AG04449 (cell line): Measurements from ENCODE around the gene CELF1.
A peak's percentile ranks its signal among the peaks of the same experiment; 100 is the strongest.
"Not testable (repeated sequence)": the region's sequence is repeated elsewhere in the genome, so short reads cannot be mapped to it uniquely, and the experiment has no call there.

Experiments
- CTCF ChIA-PET: fragments of 350-600 bp; formaldehyde crosslinking; extraction: SDS; loops from one replicate; lab custom pipeline; 2021; ENCODE audit warnings: antibody characterized with exemption; lab: Yijun Ruan, JAX
- POLR2A ChIA-PET: fragments of 400-600, 350-600 bp; formaldehyde crosslinking; extraction: SDS; loops from one replicate; lab custom pipeline; 2020; ENCODE audit warnings: antibody characterized with exemption, inconsistent platforms; lab: Yijun Ruan, JAX
- DNase-seq: peaks from one replicate; pipeline ENCODE4 v3.0.0-alpha.2; 2010; ENCODE audit warnings: low read depth, low spot score
- H3K4me3 ChIP-seq: 2 replicates; pipeline ENCODE4 v1.5.1; 2011; ENCODE audit warnings: low read depth, mild to moderate bottlenecking, control low read depth, low read length
- TF ChIP-seq, protein P1 (sequence below): IDR thresholded peaks from one replicate; pipeline ENCODE4 v1.5.1; 2011; ENCODE audit warnings: mild to moderate bottlenecking, moderate library complexity, low read length, control low read depth, inconsistent platforms; ENCODE audit not compliant: insufficient read depth; ENCODE audit errors: missing control alignments

The CELF1 gene

DNA sequence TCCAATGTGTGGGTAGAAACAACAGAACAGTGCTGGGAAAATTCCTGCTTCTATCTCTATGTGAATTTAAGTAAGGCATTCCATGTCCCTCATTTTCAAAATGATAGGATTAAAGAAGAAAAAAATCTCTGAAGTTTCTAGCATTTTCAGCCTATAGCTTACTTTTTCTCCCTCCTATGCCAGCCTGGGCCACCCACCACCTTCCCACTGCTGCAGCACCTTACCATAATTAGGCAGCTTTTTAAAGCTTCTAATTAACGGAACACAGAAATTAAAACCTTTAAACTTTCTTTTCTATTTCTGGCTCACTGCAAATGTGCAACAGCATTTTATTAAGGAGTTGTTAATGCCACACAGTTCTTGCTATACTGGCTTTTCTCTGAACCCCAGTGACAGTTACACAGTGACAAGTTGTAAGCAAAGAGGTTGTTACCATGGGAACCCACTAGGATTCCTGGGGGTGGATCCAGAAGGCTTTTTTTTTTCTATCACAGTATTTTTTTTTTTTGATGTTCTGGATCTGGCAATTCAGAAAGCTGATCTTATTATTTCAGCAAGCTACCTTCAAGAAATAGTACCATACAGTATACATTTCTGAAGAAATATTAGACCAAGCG is 20.2 kb downstream of the CELF1 start:
- POLR2A ChIA-PET = interaction anchor here (1.4 kb wide), 1 partner anchor 8 kb away, joined by 8 read pairs; no protein-coding TSS in a partner anchor
- no peak overlapping the region for H3K4me3 ChIP-seq
- TF ChIP-seq, protein P1, sequence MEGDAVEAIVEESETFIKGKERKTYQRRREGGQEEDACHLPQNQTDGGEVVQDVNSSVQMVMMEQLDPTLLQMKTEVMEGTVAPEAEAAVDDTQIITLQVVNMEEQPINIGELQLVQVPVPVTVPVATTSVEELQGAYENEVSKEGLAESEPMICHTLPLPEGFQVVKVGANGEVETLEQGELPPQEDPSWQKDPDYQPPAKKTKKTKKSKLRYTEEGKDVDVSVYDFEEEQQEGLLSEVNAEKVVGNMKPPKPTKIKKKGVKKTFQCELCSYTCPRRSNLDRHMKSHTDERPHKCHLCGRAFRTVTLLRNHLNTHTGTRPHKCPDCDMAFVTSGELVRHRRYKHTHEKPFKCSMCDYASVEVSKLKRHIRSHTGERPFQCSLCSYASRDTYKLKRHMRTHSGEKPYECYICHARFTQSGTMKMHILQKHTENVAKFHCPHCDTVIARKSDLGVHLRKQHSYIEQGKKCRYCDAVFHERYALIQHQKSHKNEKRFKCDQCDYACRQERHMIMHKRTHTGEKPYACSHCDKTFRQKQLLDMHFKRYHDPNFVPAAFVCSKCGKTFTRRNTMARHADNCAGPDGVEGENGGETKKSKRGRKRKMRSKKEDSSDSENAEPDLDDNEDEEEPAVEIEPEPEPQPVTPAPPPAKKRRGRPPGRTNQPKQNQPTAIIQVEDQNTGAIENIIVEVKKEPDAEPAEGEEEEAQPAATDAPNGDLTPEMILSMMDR = no peak
- CTCF ChIA-PET = interaction anchor here (0.7 to 1.6 kb wide), 4 partner anchors 20 to 84 kb away, joined by 3 to 8 read pairs (median 3); partner anchors contain the start of gene CELF1
- DNase-seq = no peak

DNA sequence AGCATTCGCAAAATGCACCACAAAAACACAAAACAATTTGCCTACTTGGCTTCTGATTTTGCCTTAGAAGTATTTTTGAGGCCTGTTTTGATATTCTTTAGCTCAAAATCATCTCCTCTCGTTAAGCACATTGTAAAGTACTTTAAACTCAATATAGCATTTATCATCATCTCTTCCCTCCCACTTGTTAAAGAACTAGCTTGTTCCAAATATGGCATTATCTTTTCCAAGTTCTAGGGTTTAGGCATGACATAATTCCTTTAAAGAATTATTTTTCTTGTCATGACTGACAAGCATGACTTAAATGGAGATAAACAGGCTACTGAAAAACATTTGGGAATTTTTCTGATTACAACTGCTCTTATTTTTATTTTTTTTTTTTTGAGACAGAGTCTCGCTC is 21.3 kb downstream of the CELF1 start:
- no peak overlapping the region for H3K4me3 ChIP-seq
- DNase-seq = no peak
- CTCF ChIA-PET = interaction anchor here (0.8 to 1.6 kb wide), 5 partner anchors 13 to 85 kb away, joined by 3 to 8 read pairs (median 3); partner anchors contain the start of gene CELF1
- TF ChIP-seq, protein P1 = no peak
- POLR2A ChIA-PET = interaction anchor here (1.0 kb wide), 1 partner anchor 22 kb away, joined by 3 read pairs; no protein-coding TSS in a partner anchor

DNA sequence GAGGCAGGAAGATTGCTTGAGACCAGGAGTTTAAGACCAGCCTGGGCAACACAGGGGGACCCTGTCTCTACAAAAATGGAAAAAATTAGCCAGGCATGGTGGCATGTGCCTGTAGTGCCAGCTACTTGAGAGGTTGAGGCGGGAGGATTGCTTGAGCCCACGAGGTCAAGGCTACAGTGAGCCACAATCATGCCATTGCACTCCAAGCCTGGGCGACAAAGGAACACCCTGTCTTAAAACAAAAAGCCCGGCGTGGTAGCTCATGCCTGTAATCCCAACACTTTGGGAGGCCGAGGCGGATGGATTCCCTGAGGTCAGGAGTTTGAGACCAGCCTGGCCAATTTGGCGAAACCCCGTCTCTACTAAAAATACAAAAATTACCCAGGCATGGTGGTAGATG is 22.2 kb downstream of the CELF1 start:
- H3K4me3 ChIP-seq, DNase-seq: not testable (repeated sequence)
- ChIA-PET POLR2A (interaction anchor here (1.0 kb wide), 2 partner anchors 10 to 23 kb away, joined by 3 read pairs; no protein-coding TSS in a partner anchor), CTCF (interaction anchor here (1.2 to 1.5 kb wide), 2 partner anchors 12 to 22 kb away, joined by 3 to 4 read pairs; partner anchors contain the start of gene CELF1)

DNA sequence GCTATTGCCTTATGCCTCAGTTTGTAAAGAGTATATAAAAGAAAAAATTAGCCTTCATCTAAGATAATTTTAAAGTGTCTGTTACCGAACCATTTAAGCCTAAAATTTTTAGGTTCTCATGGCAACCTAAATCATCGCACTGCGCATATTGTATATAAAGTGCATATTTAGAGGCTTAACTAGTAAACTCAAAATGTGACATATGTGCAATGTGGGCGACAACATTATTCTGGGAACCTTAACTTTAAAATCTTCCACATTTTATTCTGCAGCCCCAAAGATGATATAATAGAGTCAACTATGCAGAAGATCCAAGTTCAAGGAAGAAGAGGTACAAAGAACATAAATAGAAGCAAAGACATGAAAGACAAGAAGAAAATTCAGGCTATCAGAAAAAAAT is 23.0 kb downstream of the CELF1 start:
- H3K4me3 ChIP-seq = no peak overlapping the region
- TF ChIP-seq, protein P1 = no peak
- ChIA-PET POLR2A (interaction anchor here (1.0 kb wide), 1 partner anchor 10 kb away, joined by 3 read pairs; no protein-coding TSS in a partner anchor), CTCF (interaction anchor here (1.5 kb wide), 1 partner anchor 23 kb away, joined by 4 read pairs; the partner anchor contains the start of gene CELF1)
- DNase-seq = no peak

DNA sequence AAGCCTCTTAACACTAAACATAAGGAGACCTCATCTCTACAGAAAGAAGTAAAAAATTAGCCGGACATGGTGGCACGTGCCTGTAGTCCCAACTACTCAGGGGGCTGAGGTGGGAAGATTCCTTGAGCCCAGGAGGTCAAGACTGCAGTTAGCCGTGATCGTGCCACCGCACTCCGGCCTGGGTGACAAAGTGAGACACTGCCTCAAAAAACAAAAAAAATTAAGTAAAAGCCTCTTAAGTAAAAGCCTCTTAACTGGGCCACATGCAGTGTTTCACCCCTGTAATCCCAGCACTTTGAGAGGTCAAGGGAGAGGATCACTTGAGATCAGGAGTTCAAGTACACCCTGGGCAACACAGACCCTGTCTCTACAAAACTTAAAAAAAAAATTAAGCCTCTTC is 25.7 kb downstream of the CELF1 start:
- TF ChIP-seq, protein P1 = no peak
- ChIA-PET POLR2A (no interaction called here), CTCF (interaction anchor here (1.1 kb wide), 1 partner anchor 13 kb away, joined by 4 read pairs; no protein-coding TSS in a partner anchor)
- no peak for DNase-seq
- no peak overlapping the region for H3K4me3 ChIP-seq

DNA sequence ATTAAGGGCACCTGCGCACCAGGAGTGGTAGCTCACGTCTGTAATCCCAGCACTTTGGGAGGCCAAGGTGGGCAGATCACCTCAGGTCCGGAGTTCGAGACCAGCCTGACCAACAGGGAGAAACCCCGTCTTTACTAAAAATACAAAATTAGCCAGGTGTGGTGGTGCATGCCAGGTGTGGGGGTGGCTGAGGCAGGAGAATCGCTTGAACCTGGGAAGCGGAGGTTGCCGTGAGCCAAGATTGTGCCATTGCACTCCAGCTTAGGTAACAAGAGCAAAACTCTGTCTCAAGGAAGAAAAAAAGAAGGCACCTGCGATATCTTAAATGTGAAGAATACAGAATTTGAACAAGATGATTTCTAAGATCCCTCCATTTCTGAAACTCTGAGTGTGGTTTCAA is 26.9 kb downstream of the CELF1 start:
- POLR2A ChIA-PET, DNase-seq, H3K4me3 ChIP-seq, CTCF ChIA-PET: not testable (repeated sequence)

DNA sequence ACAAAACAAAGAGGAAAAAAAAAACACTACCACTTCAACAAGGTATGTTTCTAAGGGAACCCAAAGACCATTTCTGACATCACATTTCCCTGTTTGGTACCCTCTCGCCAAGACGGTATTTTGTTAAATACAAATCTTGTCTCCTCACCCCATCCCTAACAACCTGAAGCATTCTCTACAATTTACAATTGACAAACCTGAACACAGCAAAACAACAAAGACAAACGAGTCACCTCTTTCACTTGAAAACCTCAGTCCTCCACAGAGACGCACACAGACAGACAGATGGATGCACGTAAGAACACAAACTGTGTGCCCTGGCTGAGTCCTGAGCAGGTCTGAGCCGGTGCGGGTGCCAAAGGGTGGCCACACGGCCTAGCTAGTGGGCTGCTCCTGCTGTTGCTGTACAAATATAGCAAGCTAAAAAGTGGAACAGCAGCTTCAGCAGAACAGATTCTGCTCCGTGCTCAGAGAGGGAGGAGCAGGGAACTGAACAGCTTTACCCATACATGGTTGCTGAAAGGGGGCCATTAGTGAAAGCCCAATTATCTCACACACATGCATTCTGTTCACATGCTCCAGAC is 28.5 kb downstream of the CELF1 start:
- DNase-seq = no peak
- POLR2A ChIA-PET = interaction anchor here (1.7 kb wide), 1 partner anchor 9 kb away, joined by 8 read pairs; no protein-coding TSS in a partner anchor
- CTCF ChIA-PET = interaction anchor here (2.1 kb wide), 1 partner anchor 27 kb away, joined by 7 read pairs; no protein-coding TSS in a partner anchor
- TF ChIP-seq, protein P1 = no peak
- 0 out of 2 replicates have a peak overlapping the region, but pooled peaks have one; percentile 12 for H3K4me3 ChIP-seq
